GM12872 (cell line): ENCODE measurements around the gene XCR1.

Experiments used
- CTCF ChIP-seq: IDR thresholded peaks from 3 replicates; pipeline ENCODE4 v1.5.1; 2011; ENCODE audit warnings: low read depth, mild to moderate bottlenecking, low read length, moderate library complexity; ENCODE audit not compliant: insufficient read depth

Gene XCR1

GRCh38 chr3:45994419-45995235 lies 32.7 kb downstream of the XCR1 start:
- no peak for TF ChIP-seq CTCF

GRCh38 chr3:45993421-45994027 lies 33.8 kb downstream of the XCR1 start:
- no peak for TF ChIP-seq CTCF

GRCh38 chr3:45992821-45993221 lies 34.5 kb downstream of the XCR1 start:
- no peak for TF ChIP-seq CTCF

- no peak for TF ChIP-seq CTCF
These were observed 35.1 kb downstream of the XCR1 start for GRCh38 chr3:45992133-45992729.

- TF ChIP-seq CTCF, result no peak
These were observed 35.9 kb downstream of the XCR1 start for GRCh38 chr3:45991341-45991740.

GRCh38 chr3:45990181-45990580 lies 37.1 kb downstream of the XCR1 start:
- TF ChIP-seq CTCF, result no peak

- no peak for TF ChIP-seq CTCF
These were observed 38.5 kb downstream of the XCR1 start for GRCh38 chr3:45988804-45989203.
